GM23338 (cell line): Measurements from ENCODE around the gene SYNRG.

Experiments used
- CREB1 ChIP-seq: fragments of 250-450 bp; sonication (Bioruptor Pico); IDR thresholded peaks from 2 replicates; pipeline ENCODE4 v1.5.0; 2020; ENCODE audit warnings: low read depth, mild to moderate bottlenecking, moderate library complexity
- EZH2 ChIP-seq: fragments of 200-600 bp; sonication (generic); IDR thresholded peaks from one replicate; pipeline ENCODE4 v1.8.0; 2017; ENCODE audit warnings: antibody characterized with exemption, mild to moderate bottlenecking, low read depth; ENCODE audit not compliant: unreplicated experiment
- EZH2phosphoT487 ChIP-seq: fragments of 200-600 bp; sonication (generic); IDR thresholded peaks from one replicate; pipeline ENCODE4 v1.8.1; 2018; ENCODE audit warnings: antibody characterized with exemption; ENCODE audit not compliant: unreplicated experiment
- JUNB ChIP-seq: IDR thresholded peaks from one replicate; pipeline ENCODE4 v1.6.1; 2016; ENCODE audit warnings: antibody characterized with exemption; ENCODE audit not compliant: unreplicated experiment
- POLR2AphosphoS5 ChIP-seq: IDR thresholded peaks from 2 replicates; pipeline ENCODE4 v1.6.1; 2016; ENCODE audit warnings: antibody characterized with exemption, low read depth
- STAT1 ChIP-seq: IDR thresholded peaks from one replicate; pipeline ENCODE4 v1.6.1; 2016; ENCODE audit warnings: antibody characterized with exemption; ENCODE audit not compliant: unreplicated experiment
- ZNF114 ChIP-seq: fragments of 250-450 bp; sonication (Bioruptor Pico); IDR thresholded peaks from 2 replicates; pipeline ENCODE4 v1.5.0; 2020; ENCODE audit warnings: mild to moderate bottlenecking, moderate library complexity
- ZNF331 ChIP-seq: fragments of 250-450 bp; sonication (Bioruptor Pico); IDR thresholded peaks from 2 replicates; pipeline ENCODE4 v1.5.0; 2020; ENCODE audit warnings: low read depth, mild to moderate bottlenecking, moderate library complexity
- TF ChIP-seq, protein P1 (sequence below), 2 experiments: fragments of 200-600 bp in 1 of 2; sonication (generic) in 1 of 2; conservative IDR thresholded peaks; 2 replicates each; pipeline versions ENCODE4 v1.5.1 to v1.6.1; 2016 to 2017; ENCODE audit warnings: antibody characterized with exemption in 2 of 2, low read depth in 2 of 2, mild to moderate bottlenecking in 2 of 2, moderate library complexity in 1 of 2
- TF ChIP-seq, protein P2 (sequence below): IDR thresholded peaks from one replicate; pipeline ENCODE4 v1.6.1; 2018; ENCODE audit warnings: antibody characterized with exemption; ENCODE audit not compliant: unreplicated experiment

DNA sequence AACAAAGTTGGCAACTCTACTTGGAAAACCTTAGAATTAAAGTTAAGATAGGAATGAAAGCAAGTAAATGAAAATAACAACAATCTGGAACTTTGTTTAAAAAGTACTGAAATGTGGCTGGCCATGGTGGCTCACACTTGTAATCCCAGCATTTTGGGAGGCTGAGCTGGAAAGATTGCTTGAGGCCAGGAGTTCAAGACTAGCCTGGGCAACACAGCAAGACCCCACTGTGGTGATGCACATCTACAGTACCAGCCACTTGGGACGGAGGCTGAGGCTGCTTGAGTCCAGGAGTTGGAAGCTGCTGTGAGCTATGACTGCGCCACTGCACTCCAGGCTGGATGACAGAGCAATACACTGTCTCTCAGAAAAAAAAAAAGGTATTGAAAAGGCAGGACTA lies 51.7 kb downstream of the SYNRG start:
- TF ChIP-seq, protein P1, sequence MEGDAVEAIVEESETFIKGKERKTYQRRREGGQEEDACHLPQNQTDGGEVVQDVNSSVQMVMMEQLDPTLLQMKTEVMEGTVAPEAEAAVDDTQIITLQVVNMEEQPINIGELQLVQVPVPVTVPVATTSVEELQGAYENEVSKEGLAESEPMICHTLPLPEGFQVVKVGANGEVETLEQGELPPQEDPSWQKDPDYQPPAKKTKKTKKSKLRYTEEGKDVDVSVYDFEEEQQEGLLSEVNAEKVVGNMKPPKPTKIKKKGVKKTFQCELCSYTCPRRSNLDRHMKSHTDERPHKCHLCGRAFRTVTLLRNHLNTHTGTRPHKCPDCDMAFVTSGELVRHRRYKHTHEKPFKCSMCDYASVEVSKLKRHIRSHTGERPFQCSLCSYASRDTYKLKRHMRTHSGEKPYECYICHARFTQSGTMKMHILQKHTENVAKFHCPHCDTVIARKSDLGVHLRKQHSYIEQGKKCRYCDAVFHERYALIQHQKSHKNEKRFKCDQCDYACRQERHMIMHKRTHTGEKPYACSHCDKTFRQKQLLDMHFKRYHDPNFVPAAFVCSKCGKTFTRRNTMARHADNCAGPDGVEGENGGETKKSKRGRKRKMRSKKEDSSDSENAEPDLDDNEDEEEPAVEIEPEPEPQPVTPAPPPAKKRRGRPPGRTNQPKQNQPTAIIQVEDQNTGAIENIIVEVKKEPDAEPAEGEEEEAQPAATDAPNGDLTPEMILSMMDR (conservative IDR thresholded peaks at IDR 0.05; ENCODE audit: low read depth in 2 of 2), result no peak
- TF ChIP-seq POLR2AphosphoS5 (no peak), ZNF114 (CRISPR knock-in tag) (no peak), JUNB (no peak), STAT1 (no peak), EZH2 (no peak), EZH2phosphoT487 (no peak), ZNF331 (no peak), CREB1 (CRISPR knock-in tag) (no peak)
- TF ChIP-seq, protein P2, sequence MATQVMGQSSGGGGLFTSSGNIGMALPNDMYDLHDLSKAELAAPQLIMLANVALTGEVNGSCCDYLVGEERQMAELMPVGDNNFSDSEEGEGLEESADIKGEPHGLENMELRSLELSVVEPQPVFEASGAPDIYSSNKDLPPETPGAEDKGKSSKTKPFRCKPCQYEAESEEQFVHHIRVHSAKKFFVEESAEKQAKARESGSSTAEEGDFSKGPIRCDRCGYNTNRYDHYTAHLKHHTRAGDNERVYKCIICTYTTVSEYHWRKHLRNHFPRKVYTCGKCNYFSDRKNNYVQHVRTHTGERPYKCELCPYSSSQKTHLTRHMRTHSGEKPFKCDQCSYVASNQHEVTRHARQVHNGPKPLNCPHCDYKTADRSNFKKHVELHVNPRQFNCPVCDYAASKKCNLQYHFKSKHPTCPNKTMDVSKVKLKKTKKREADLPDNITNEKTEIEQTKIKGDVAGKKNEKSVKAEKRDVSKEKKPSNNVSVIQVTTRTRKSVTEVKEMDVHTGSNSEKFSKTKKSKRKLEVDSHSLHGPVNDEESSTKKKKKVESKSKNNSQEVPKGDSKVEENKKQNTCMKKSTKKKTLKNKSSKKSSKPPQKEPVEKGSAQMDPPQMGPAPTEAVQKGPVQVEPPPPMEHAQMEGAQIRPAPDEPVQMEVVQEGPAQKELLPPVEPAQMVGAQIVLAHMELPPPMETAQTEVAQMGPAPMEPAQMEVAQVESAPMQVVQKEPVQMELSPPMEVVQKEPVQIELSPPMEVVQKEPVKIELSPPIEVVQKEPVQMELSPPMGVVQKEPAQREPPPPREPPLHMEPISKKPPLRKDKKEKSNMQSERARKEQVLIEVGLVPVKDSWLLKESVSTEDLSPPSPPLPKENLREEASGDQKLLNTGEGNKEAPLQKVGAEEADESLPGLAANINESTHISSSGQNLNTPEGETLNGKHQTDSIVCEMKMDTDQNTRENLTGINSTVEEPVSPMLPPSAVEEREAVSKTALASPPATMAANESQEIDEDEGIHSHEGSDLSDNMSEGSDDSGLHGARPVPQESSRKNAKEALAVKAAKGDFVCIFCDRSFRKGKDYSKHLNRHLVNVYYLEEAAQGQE, result no peak
